ENCODE results near the gene STMN3.
"Not testable (repeated sequence)": the region's sequence is repeated elsewhere in the genome, so short reads cannot be mapped to it uniquely, and the experiment has no call there.

Gene STMN3

DNA sequence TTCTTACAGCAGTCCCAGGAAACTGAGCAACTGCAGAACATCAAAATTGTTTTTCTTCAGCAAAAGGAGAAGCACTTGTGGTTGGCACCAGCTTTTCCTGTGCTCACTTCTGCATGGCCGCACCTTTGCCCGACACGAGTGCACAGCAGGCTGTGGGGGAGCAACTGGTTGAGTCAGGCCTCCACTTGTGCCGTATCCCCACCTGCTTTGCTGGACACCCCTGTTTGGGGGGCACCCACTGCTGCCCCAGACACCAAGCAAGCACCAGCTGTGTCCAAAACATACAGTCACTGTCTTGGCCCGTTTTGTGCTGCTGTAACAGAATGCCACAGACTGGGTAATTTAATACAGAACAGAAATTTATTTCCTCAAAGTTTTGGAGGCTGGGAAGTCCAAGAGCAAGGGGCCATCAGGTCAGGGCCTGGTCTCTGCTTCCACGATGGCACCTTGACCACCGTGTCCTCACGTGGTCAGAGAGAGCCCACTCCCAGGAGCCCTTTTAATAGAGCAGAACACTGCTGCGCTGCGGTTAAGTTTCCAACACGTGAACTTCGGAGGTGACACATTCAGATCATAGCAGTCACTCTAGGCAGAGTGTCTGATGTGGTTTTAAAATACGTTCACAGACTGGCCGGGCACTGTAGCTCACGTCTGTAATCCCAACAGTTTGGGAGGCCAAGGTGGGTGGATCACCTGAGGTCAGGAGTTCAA lies 17.6 kb downstream of the STMN3 start:
- DNase-seq, result peak; percentile 55 to 61

- DNase-seq, result no peak
These were observed 19.5 kb downstream of the STMN3 start for GRCh38 chr20:63633732-63634131.

- DNase-seq, result not testable (repeated sequence)
These were observed 21.8 kb downstream of the STMN3 start for GRCh38 chr20:63631426-63631825.

- not testable (repeated sequence) for DNase-seq
These were observed 22.3 kb downstream of the STMN3 start for GRCh38 chr20:63630956-63631355.

DNA sequence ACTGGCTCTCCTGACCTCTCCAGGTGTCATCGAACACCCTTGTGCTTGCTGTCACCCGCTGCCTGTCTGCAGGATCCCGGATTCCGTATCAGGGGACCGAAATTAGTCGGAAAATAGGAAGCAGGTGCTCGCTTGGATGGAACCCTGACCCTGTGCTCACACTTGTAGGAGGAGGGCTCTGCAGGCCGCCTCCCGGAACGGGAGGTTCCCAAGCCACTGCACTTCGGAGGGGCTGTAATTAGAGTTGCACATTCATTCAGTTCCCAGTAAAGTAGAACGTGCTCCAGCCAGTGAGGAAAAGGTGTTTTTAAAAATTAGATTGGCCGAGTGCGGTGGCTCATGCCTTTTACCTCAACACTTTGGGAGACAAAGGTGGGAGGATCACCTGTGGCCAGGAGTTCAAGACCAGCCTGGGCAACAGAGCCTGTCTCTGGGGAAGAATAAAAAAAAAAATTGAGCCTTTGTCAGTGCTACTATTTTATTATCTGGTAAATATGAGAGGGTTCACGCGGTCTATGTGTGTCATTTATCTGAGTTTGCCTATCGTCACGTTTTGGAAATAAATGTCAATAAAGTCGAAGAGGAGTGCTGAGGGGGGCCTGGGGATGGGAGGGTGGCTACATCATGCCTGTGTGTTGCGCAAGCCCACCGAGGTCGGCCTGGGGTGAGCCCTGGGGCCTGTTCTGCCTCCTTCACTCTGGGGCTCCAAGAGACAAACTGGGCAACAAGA lies 24.8 kb downstream of the STMN3 start:
- peak; percentile 71 to 72 for DNase-seq

DNA sequence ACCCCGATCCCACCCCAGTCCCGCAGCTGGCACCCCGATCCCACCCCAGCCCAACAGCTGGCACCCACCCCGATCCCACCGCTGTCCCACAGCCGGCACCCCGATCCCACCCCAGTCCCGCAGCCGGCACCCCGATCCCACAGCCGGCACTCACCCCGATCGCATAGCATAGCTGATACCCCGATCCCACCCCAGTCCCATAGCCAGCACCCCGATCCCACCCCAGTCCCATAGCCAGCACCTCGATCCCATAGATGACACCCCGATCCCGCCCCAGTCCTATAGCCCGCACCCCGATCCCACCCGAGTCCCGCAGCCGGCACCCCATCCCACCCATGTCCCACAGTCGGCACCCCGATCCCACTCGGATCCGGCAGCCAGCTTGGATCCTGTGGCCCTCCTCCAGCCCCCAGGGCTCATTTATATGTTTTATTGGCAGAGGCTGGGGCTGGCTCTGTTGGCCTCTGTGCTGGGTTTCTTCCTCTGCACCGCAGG lies 25.4 kb downstream of the STMN3 start:
- no peak for DNase-seq

DNA sequence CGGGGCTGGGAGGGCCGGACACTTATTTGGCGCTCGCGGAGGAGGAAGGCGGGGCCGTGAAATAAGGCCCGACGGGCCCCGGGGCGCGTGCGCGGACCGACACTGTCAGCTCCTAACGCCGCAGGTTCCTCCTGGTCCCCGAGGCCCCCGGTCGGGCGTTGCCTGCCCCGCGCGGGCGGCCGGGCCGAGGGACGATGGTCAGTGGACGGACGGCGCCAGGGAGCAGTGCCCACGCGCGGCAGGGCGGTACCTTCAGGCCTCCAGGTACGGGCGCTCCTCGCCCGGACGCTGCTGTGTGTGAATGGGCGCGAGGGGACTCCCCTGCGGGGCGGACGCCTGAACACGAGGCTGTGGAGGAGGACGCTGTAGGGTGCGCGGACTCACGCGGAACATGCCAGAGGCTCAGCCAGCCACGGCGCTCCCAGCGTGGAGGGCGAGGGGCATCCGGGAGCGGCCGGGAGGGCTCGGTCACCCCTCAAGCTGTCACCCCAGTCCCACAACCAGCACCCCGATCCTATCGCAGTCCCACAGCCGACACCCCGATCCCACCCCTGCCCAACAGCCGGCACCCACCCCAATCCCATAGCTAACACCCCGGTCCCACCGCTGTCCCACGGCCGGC lies 26.0 kb downstream of the STMN3 start:
- peak; percentile 97 for DNase-seq

DNA sequence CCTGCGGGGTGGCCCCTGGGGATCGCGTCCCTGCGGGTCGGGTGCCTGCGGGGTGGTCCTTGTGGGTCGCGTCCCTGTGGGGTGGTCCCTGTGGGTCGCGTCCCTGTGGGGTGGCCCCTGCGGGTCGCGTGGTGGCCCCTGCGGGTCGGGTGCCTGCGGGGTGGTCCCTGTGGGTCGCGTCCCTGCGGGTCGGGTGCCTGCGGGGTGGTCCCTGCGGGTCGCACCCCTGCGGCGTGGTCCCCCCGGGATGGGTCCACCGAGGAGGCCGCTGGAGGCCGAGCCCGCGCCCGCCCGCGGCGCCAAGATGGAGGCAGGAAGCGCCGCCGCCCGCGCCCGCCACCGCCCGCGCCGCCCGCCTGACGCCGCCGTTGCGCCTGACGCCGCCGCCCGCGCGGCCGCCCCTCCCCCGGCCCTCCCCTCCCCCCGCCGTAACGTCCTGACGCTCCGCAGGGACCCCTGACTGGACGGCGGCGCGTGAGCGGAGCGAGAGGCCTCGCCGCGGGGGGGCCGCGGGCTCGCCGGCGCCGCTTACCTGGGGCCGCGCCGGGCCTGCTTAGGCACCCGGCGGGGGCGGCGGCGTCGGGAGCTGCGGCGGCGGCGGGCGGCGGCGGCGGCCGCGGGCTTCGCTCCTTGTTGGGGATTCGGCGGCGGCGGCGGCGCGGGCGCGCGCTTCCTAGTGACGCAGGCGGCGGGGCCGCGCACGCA lies 26.6 kb downstream of the STMN3 start, which contains the start of gene GMEB2:
Gene GMEB2, minus strand, starts transcription at position 678 of the 705 bp plus-strand sequence. CDS start 7,704 bp downstream, outside the sequence.
- DNase-seq, result peak; percentile 66 to 80

DNA sequence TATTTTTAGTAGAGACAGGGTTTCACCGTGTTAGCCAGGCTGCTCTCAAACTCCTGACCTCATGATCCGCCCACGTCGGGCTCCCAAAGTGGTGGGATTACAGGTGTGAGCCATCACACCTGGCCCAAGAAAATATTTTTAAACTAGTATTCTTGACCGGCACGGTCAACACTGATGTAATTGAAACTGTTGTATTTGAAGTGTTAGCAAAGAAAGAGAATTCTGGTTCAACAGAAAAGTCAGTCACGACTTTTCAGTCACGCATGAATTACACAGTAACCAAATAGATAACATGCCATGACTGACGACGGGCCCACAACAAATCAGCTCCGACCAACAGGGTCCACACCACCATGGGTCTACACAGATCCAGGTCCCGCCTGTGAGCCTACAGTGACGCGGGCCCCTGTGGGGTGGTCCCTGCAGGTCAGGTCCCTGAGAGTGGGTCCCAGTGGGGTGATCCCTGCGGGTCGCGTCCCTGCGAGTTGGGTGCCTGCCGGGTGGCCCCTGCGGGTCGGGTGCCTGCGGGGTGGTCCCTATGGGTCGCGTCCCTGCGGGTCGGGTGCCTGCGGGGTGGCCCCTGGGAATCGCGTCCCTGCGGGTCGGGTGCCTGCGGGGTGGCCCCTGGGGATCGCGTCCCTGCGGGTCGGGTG lies 27.3 kb downstream of the STMN3 start:
- DNase-seq, result no peak

- DNase-seq, result no peak
These were observed 28.7 kb downstream of the STMN3 start for GRCh38 chr20:63624486-63624885.

- DNase-seq, result no peak
These were observed 30.5 kb downstream of the STMN3 start for GRCh38 chr20:63622732-63623131.

GRCh38 chr20:63622096-63622495 lies 31.1 kb downstream of the STMN3 start:
- no peak for DNase-seq

- DNase-seq, result no peak
These were observed 32.2 kb downstream of the STMN3 start for GRCh38 chr20:63620991-63621390.

- no peak for DNase-seq
These were observed 33.7 kb downstream of the STMN3 start for GRCh38 chr20:63619505-63619904.

- DNase-seq, result no peak
These were observed 34.1 kb downstream of the STMN3 start for GRCh38 chr20:63619086-63619485.

- DNase-seq, result no peak
These were observed 34.8 kb downstream of the STMN3 start for GRCh38 chr20:63618291-63618980.

DNA sequence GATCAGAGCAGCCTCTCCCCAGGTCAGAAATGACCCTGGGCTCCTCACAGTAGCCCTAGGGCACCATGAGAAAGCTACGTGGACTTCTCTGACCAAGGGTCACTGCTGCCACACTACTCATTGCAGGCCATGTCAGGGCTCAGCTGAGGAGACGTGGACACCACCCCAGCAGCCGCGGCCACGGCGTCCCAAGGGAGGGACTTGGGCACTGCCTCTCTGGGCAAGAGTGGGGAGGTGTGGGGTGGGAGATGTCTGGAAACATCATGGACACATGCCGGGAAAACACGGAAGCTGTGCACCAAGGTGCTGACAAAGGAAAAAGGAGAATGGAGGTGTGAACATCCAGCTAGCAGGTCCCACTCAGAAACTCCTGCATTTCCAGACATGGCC lies 35.4 kb downstream of the STMN3 start:
- no peak for DNase-seq

- no peak for DNase-seq
These were observed 35.9 kb downstream of the STMN3 start for GRCh38 chr20:63617092-63617875.

DNA sequence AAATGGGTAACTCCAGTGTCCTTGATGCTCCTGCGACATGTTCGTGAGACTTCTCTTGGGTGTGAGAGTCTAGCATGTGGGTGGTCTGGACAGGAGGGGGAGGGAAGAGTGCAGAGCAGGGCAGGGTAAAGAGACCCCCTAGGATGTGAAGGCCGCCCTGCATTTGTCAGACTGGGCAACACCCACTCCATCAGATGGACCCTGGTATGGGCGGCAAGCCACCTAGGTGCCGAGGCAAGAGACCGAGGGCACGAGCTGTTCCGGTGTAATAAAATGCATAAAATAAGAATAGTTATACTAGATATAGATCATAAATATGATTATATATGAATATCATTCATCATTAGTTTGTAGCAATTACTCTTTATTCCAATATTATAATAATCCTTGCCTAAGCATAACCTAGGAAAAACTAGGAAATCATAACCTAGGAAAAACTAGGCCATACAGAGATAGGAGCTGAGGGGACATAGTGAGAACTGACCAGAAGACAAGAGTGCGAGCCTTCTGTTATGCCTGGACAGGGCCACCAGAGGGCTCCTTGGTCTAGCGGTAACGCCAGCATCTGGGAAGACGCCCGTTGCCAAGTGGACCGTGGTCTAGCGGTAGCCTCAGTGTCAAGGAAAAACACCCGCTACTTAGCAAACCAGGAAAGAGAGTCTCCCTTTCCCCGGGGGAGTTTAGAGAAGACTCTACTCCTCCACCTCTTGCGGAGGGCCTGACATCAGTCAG lies 39.2 kb downstream of the STMN3 start:
- not testable (repeated sequence) for DNase-seq
